K562 (cell line): Measurements from ENCODE around the gene POLR2H. TPM values are rescaled to one million over a fixed set of nuclear protein-coding genes. Genes with fewer than 3 reads are reported as not detected.
A peak's percentile ranks its signal among the peaks of the same experiment; 100 is the strongest.

Experiments used
- ATF2 ChIP-seq: sonication (generic); formaldehyde crosslinking; IDR thresholded peaks from 2 replicates; pipeline ENCODE4 v1.8.1; 2022; ENCODE audit warnings: missing genetic modification reagents
- EP400 ChIP-seq: fragments of 450-650 bp; IDR thresholded peaks from 2 replicates; pipeline ENCODE4 v1.6.1; 2017; ENCODE audit warnings: antibody characterized with exemption, mild to moderate bottlenecking, moderate library complexity
- KAT2B ChIP-seq: IDR thresholded peaks from one replicate; pipeline ENCODE4 v1.6.1; 2012; ENCODE audit warnings: low read depth, mild to moderate bottlenecking, control low read depth, inconsistent platforms, low read length, moderate library complexity
- LCOR ChIP-seq: sonication (generic); formaldehyde crosslinking; IDR thresholded peaks from 2 replicates; pipeline ENCODE4 v1.8.0; 2022; ENCODE audit warnings: mild to moderate bottlenecking, missing genetic modification reagents
- NUFIP1 ChIP-seq: fragments of 450-650 bp; IDR thresholded peaks from 2 replicates; pipeline ENCODE4 v1.6.1; 2018; ENCODE audit not compliant: partially characterized antibody
- POLR2G ChIP-seq: fragments of 200-400 bp; formaldehyde crosslinking; IDR thresholded peaks from 2 replicates; pipeline ENCODE4 v1.6.1; 2017; ENCODE audit warnings: low read depth, mild to moderate bottlenecking, antibody characterized with exemption, low read length, moderate library complexity
- TAF15 ChIP-seq: fragments of 200-400 bp; formaldehyde crosslinking; IDR thresholded peaks from 2 replicates; pipeline ENCODE4 v1.6.1; 2017; ENCODE audit warnings: mild to moderate bottlenecking, low read depth, low read length, moderate library complexity
- TFAM ChIP-seq: fragments of 250-450 bp; sonication (Bioruptor Pico); conservative IDR thresholded peaks from 2 replicates; pipeline ENCODE4 v1.5.0; 2021; ENCODE audit warnings: mild to moderate bottlenecking, moderate library complexity
- TRIM28 ChIP-seq: fragments of 450-650 bp; IDR thresholded peaks from 2 replicates; pipeline ENCODE4 v1.6.1; 2017
- ZBTB40 ChIP-seq, 2 experiments: fragments of 450-650 bp in 1 of 2; sonication (generic) in 1 of 2; formaldehyde crosslinking in 1 of 2; IDR thresholded peaks; 2 replicates each; pipeline versions ENCODE4 v1.7.1 to v1.9.0; 2016 to 2022; ENCODE audit warnings: inconsistent platforms in 1 of 2, mild to moderate bottlenecking in 1 of 2, missing genetic modification reagents in 1 of 2
- ZNF212 ChIP-seq: fragments of 450-650 bp; formaldehyde crosslinking; IDR thresholded peaks from 2 replicates; pipeline ENCODE4 v1.4.0; 2020; ENCODE audit warnings: mild to moderate bottlenecking
- ZNF232 ChIP-seq: sonication (generic); formaldehyde crosslinking; IDR thresholded peaks from 2 replicates; pipeline ENCODE4 v1.8.0; 2022; ENCODE audit warnings: mild to moderate bottlenecking, missing genetic modification reagents
- ZNF395 ChIP-seq: fragments of 200-800 bp; sonication (Bioruptor generic); IDR thresholded peaks from 2 replicates; pipeline ENCODE4 v1.6.1; 2017; ENCODE audit warnings: missing genetic modification characterization, missing compliant biosample characterization
- polyA plus RNA-seq, 8 experiments: library from polyadenylated mRNA; depleted of rRNA in 4 of 8; stranded (reverse) in 5 of 8; unstranded in 3 of 8; fragments of >200 nt; fragmentation: Nextera tagmentation in 2 of 8; fragmentation: Illumina TruSeq in 1 of 8; extraction: Ambion mirVana in 2 of 8; extraction: Trizol in 1 of 8; gene quantifications; 2 replicates each; pipeline versions ENCODE4 v1.2.1 to v1.2.3, GENCODE V29; 2011 to 2014; ENCODE audit warnings: inconsistent platforms in 1 of 8, missing spikeins in 1 of 8
- total RNA-seq, 7 experiments: library from RNA; depleted of rRNA in 6 of 7; stranded (reverse); fragments of >200 nt in 6 of 7; fragmentation: Illumina TruSeq in 2 of 7; extraction: Trizol in 2 of 7; gene quantifications; 2 replicates each; pipeline versions ENCODE4 v1.2.1 to v1.2.3, GENCODE V29; 2011 to 2021; ENCODE audit warnings: low replicate concordance in 1 of 7

Gene POLR2H
- total and polyA plus RNA-seq, 9 of the 15 experiments (the other 6 are each of a cell fraction or from before 2014, with no cell fraction given), result 128 to 512 (median 220) TPM

GRCh38 chr3:184361932-184362667 is 590 bp downstream of the POLR2H start (continued):
- TF ChIP-seq ZBTB40 (IDR thresholded peaks at IDR 0.05) (peak; percentile 63; the same call in 1 of the 2 replicates), ZBTB40 (CRISPR knock-in tag; IDR thresholded peaks at IDR 0.05) (no peak), NUFIP1 (no peak), LCOR (CRISPR knock-in tag) (0 out of 2 replicates have a peak, but pooled peaks have one; percentile 34), ZNF232 (no peak), EP400 (no peak), ZNF212 (no peak), TRIM28 (no peak), TAF15 (no peak), TFAM (CRISPR knock-in tag) (no peak), KAT2B (no peak), POLR2G (peak; percentile 29), ATF2 (no peak), ZNF395 (CRISPR knock-in tag) (no peak)
